ENCODE results near the gene GPRC5B.
A peak's percentile ranks its signal among the peaks of the same experiment; 100 is the strongest.

Gene GPRC5B

GRCh38 chr16:19843371-19843770, 41.3 kb downstream of the GPRC5B start:
- Histone ChIP-seq H3K9ac (ENCODE audit: low read length) (no peak overlapping the region), H3K9me3 (ENCODE audit: control insufficient read depth, insufficient read depth, low read depth, low read length) (no peaks in the 10 kb centered on the region), H3K4me1 (ENCODE audit: control insufficient read depth, insufficient read depth, low read length) (peaks cover 2% of the 10 kb centered on the region), H3K36me3 (ENCODE audit: control insufficient read depth, insufficient read depth, low read length) (no peaks in the 10 kb centered on the region), H3K27me3 (ENCODE audit: control insufficient read depth, insufficient read depth, low read length) (no peaks in the 10 kb centered on the region), H3K4me3 (ENCODE audit: low read depth, low read length) (no peak overlapping the region), H3K27ac (ENCODE audit: low read depth, low read length) (no peak overlapping the region)

GRCh38 chr16:19842426-19843157, 42.1 kb downstream of the GPRC5B start:
- H3K36me3 ChIP-seq (ENCODE audit: control insufficient read depth, insufficient read depth, low read length): no peaks in the 10 kb centered on the region
- H3K4me3 ChIP-seq (ENCODE audit: low read depth, low read length): no peak overlapping the region
- H3K4me1 ChIP-seq (ENCODE audit: control insufficient read depth, insufficient read depth, low read length): peaks cover 10% of the 10 kb centered on the region
- no peaks in the 10 kb centered on the region for H3K9me3 ChIP-seq (ENCODE audit: control insufficient read depth, insufficient read depth, low read depth, low read length)
- no peak overlapping the region for H3K9ac ChIP-seq (ENCODE audit: low read length)
- no peaks in the 10 kb centered on the region for H3K27me3 ChIP-seq (ENCODE audit: control insufficient read depth, insufficient read depth, low read length)
- no peak overlapping the region for H3K27ac ChIP-seq (ENCODE audit: low read depth, low read length)

- H3K27ac ChIP-seq (ENCODE audit: low read depth, low read length): no peak overlapping the region
- H3K36me3 ChIP-seq (ENCODE audit: control insufficient read depth, insufficient read depth, low read length): no peaks in the 10 kb centered on the region
- H3K4me1 ChIP-seq (ENCODE audit: control insufficient read depth, insufficient read depth, low read length): peaks cover 12% of the 10 kb centered on the region
- H3K9ac ChIP-seq (ENCODE audit: low read length): no peak overlapping the region
- H3K27me3 ChIP-seq (ENCODE audit: control insufficient read depth, insufficient read depth, low read length): no peaks in the 10 kb centered on the region
- no peaks in the 10 kb centered on the region for H3K9me3 ChIP-seq (ENCODE audit: control insufficient read depth, insufficient read depth, low read depth, low read length)
- no peak overlapping the region for H3K4me3 ChIP-seq (ENCODE audit: low read depth, low read length)
Observed at GRCh38 chr16:19841184-19841583, 43.5 kb downstream of the GPRC5B start.

GRCh38 chr16:19840524-19841110, 44.0 kb downstream of the GPRC5B start:
- Histone ChIP-seq H3K9ac (ENCODE audit: low read length) (no peak overlapping the region), H3K27me3 (ENCODE audit: control insufficient read depth, insufficient read depth, low read length) (no peaks in the 10 kb centered on the region), H3K27ac (ENCODE audit: low read depth, low read length) (no peak overlapping the region), H3K4me1 (ENCODE audit: control insufficient read depth, insufficient read depth, low read length) (peaks cover 12% of the 10 kb centered on the region), H3K4me3 (ENCODE audit: low read depth, low read length) (no peak overlapping the region), H3K36me3 (ENCODE audit: control insufficient read depth, insufficient read depth, low read length) (no peaks in the 10 kb centered on the region), H3K9me3 (ENCODE audit: control insufficient read depth, insufficient read depth, low read depth, low read length) (no peaks in the 10 kb centered on the region)

- no peaks in the 10 kb centered on the region for H3K36me3 ChIP-seq (ENCODE audit: control insufficient read depth, insufficient read depth, low read length)
- H3K27me3 ChIP-seq (ENCODE audit: control insufficient read depth, insufficient read depth, low read length): no peaks in the 10 kb centered on the region
- no peaks in the 10 kb centered on the region for H3K9me3 ChIP-seq (ENCODE audit: control insufficient read depth, insufficient read depth, low read depth, low read length)
- peaks cover 12% of the 10 kb centered on the region for H3K4me1 ChIP-seq (ENCODE audit: control insufficient read depth, insufficient read depth, low read length)
- H3K4me3 ChIP-seq (ENCODE audit: low read depth, low read length): no peak overlapping the region
- H3K27ac ChIP-seq (ENCODE audit: low read depth, low read length): peak overlapping the region; percentile 31; the same call in 1 of the 2 replicates
- no peak overlapping the region for H3K9ac ChIP-seq (ENCODE audit: low read length)
Observed at GRCh38 chr16:19837984-19838707, 46.5 kb downstream of the GPRC5B start.

GRCh38 chr16:19837331-19837980, 47.2 kb downstream of the GPRC5B start:
- H3K9me3 ChIP-seq (ENCODE audit: control insufficient read depth, insufficient read depth, low read depth, low read length): no peaks in the 10 kb centered on the region
- peak overlapping the region; percentile 31; the same call in 1 of the 2 replicates for H3K27ac ChIP-seq (ENCODE audit: low read depth, low read length)
- no peaks in the 10 kb centered on the region for H3K36me3 ChIP-seq (ENCODE audit: control insufficient read depth, insufficient read depth, low read length)
- peaks cover 12% of the 10 kb centered on the region for H3K4me1 ChIP-seq (ENCODE audit: control insufficient read depth, insufficient read depth, low read length)
- no peak overlapping the region for H3K4me3 ChIP-seq (ENCODE audit: low read depth, low read length)
- no peak overlapping the region for H3K9ac ChIP-seq (ENCODE audit: low read length)
- H3K27me3 ChIP-seq (ENCODE audit: control insufficient read depth, insufficient read depth, low read length): no peaks in the 10 kb centered on the region

GRCh38 chr16:19835968-19836421, 48.7 kb downstream of the GPRC5B start:
- no peaks in the 10 kb centered on the region for H3K36me3 ChIP-seq (ENCODE audit: control insufficient read depth, insufficient read depth, low read length)
- H3K9ac ChIP-seq (ENCODE audit: low read length): no peak overlapping the region
- no peaks in the 10 kb centered on the region for H3K27me3 ChIP-seq (ENCODE audit: control insufficient read depth, insufficient read depth, low read length)
- H3K27ac ChIP-seq (ENCODE audit: low read depth, low read length): no peak overlapping the region
- H3K4me3 ChIP-seq (ENCODE audit: low read depth, low read length): no peak overlapping the region
- peaks cover 12% of the 10 kb centered on the region for H3K4me1 ChIP-seq (ENCODE audit: control insufficient read depth, insufficient read depth, low read length)
- no peaks in the 10 kb centered on the region for H3K9me3 ChIP-seq (ENCODE audit: control insufficient read depth, insufficient read depth, low read depth, low read length)

GRCh38 chr16:19835196-19835595, 49.5 kb downstream of the GPRC5B start:
- Histone ChIP-seq H3K9me3 (ENCODE audit: control insufficient read depth, insufficient read depth, low read depth, low read length) (no peaks in the 10 kb centered on the region), H3K36me3 (ENCODE audit: control insufficient read depth, insufficient read depth, low read length) (no peaks in the 10 kb centered on the region), H3K4me1 (ENCODE audit: control insufficient read depth, insufficient read depth, low read length) (peaks cover 12% of the 10 kb centered on the region), H3K9ac (ENCODE audit: low read length) (no peak overlapping the region), H3K4me3 (ENCODE audit: low read depth, low read length) (no peak overlapping the region), H3K27ac (ENCODE audit: low read depth, low read length) (no peak overlapping the region), H3K27me3 (ENCODE audit: control insufficient read depth, insufficient read depth, low read length) (no peaks in the 10 kb centered on the region)

GRCh38 chr16:19833581-19833980, 51.1 kb downstream of the GPRC5B start:
- H3K9ac ChIP-seq (ENCODE audit: low read length): no peak overlapping the region
- no peaks in the 10 kb centered on the region for H3K36me3 ChIP-seq (ENCODE audit: control insufficient read depth, insufficient read depth, low read length)
- H3K27ac ChIP-seq (ENCODE audit: low read depth, low read length): no peak overlapping the region
- H3K4me1 ChIP-seq (ENCODE audit: control insufficient read depth, insufficient read depth, low read length): peaks cover 12% of the 10 kb centered on the region
- no peak overlapping the region for H3K4me3 ChIP-seq (ENCODE audit: low read depth, low read length)
- H3K27me3 ChIP-seq (ENCODE audit: control insufficient read depth, insufficient read depth, low read length): no peaks in the 10 kb centered on the region
- no peaks in the 10 kb centered on the region for H3K9me3 ChIP-seq (ENCODE audit: control insufficient read depth, insufficient read depth, low read depth, low read length)

- Histone ChIP-seq H3K36me3 (ENCODE audit: control insufficient read depth, insufficient read depth, low read length) (no peaks in the 10 kb centered on the region), H3K9me3 (ENCODE audit: control insufficient read depth, insufficient read depth, low read depth, low read length) (no peaks in the 10 kb centered on the region), H3K4me1 (ENCODE audit: control insufficient read depth, insufficient read depth, low read length) (peaks cover 9% of the 10 kb centered on the region), H3K4me3 (ENCODE audit: low read depth, low read length) (no peak overlapping the region), H3K9ac (ENCODE audit: low read length) (no peak overlapping the region), H3K27me3 (ENCODE audit: control insufficient read depth, insufficient read depth, low read length) (no peaks in the 10 kb centered on the region), H3K27ac (ENCODE audit: low read depth, low read length) (no peak overlapping the region)
Observed at GRCh38 chr16:19833176-19833575, 51.5 kb downstream of the GPRC5B start.

All from HUES6 (cell line).